NCI-H2171 treated with DMSO at 0.1 percent for 48 hours (cell line): ENCODE results near the gene ARHGAP12.
"Not testable (repeated sequence)": the region's sequence is repeated elsewhere in the genome, so short reads cannot be mapped to it uniquely, and the experiment has no call there.

Experiments
- DNase-seq: peaks from one replicate; lab custom pipeline; 2025; lab: John Stamatoyannopoulos, UW

Gene ARHGAP12

GRCh38 chr10:31928549-31929260, at the start of gene ARHGAP12:
Gene ARHGAP12 (minus strand): TSS chr10:31928831. CDS start chr10:31908855, 19,976 bp downstream.
- DNase-seq, result peak; percentile 46

DNA sequence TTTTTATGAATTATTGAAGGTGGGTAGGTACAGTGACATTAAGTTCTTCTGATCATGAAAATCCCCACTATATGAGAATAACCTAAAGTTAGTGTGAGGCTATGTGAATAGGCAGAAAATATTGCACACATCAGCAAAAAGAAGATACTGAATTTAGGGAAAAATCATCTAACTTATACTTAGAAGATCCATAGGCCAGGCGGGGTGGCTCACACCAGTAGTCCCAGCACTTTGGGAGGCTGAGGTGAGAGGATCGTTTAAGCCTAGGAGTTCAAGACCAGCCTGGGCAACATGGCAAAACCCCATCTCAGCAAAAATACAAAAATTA, 49.5 kb upstream of the ARHGAP12 start:
- no peak for DNase-seq

DNA sequence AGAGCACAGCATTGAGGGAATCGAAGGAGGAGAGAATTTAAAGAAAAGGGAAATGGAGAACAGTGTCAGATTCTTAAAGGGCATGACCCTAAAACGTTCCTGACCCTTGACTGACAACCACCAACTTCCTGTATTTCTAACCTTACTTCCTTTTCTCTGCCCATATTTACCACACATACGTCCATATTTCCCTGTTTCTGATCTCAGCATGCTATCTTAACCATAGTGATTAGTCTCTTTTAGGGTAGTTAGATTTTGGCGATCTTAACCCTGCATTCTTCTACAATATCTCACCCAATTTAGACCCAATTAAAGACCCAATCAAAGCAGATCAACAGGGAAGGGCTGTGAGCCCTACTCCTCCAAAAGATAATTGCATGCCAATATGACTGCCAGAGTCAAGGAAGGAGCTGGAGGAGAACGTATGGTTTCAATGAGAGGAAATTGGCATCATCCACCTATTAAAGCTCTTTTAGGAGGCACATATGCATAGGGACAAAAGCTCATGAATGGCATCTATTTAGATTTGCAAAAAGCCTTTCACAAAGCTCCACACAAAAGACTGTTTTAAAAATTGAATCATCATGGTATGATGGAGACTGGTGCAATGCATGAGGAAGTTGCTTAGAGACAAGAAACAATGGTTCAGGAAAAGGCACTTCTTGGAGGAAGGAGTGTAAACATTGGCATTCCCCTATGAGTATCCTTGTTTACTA, 49.0 kb upstream of the ARHGAP12 start:
- DNase-seq, result no peak

DNA sequence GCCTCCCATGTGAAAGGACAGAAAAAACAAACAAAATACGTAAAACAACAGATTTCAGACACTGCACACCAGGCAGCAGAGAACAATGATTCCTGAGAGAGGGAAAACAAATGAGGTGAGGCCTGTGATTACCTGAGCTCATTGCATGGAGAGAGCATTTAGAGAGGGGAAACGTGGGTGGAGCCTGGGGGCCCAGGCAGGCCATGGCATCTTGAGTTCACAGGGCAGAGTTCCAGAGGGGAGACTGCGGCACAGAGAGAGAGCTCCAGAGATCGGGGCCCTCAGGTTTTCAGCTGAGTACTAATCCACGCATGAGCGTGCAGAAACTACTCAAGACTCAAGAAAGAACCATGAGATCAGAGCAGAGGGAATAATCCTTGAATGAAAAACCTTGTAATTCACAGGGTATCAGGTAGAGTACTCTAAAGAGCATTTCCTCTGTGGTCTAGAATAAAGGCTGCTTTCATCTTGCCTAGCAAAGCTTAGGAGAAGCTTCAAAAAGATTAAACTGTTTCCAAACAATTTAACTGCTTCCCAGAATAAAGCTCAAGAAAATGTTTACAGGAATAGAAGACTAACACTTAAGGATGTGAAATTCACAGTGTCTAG, 46.6 kb upstream of the ARHGAP12 start:
- DNase-seq, result no peak

GRCh38 chr10:31974434-31975124, 45.9 kb upstream of the ARHGAP12 start:
- DNase-seq, result no peak

GRCh38 chr10:31972519-31973041, 43.9 kb upstream of the ARHGAP12 start:
- no peak for DNase-seq

DNA sequence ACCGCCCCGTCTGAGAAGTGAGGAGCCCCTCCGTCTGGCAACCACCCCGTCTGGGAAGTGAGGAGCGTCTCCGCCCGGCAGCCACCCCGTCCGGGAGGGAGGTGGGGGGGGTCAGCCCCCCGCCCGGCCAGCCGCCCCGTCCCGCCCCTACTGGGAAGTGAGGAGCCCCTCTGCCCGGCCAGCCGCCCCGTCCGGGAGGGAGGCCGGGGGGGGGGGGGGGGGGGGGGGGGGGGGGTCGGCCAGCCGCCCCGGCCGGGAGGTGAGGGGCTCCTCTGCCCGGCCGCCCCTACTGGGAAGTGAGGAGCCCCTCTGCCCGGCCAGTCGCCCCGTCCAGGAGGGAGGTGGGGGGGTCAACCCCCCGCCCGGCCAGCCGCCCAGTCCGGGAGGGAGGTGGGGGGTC, 41.2 kb upstream of the ARHGAP12 start:
- DNase-seq, result not testable (repeated sequence)

GRCh38 chr10:31963589-31963980, 35.0 kb upstream of the ARHGAP12 start:
- no peak for DNase-seq

DNA sequence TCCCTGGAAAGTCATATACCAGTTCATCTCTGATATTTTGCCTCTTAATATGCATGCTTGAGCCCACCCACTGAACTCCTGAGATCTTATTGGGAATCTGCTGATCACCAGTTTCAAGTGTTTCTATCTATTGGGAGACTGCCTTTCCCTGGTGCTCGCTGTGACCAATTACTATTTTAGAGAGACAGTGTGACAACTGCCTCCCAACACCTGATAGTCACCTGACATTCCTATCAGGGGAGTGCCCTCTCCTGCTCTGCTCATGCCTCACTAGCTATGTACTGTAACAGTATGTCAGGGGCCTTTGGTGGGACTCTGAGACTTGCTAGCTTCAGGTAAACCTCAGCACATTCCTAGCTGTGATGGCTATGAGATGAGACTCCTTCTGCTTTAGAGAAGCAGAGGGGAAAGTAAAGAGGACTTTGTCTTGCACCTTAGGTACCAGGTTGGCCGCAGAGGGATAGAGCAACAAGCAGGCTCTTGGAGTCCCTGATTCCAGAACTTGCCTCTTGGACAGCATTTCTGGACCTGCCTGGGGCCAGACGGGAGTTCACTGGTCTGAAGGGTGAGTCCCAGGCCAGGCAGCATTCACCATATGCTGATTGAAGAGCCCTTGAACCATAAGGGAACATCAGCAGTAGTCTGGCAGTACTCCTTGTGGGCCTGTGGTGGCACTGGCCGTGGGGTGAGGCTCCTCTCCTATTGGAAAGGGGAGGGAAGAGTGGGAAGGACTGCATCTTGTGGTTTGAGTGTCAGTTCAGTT, 34.4 kb upstream of the ARHGAP12 start:
- DNase-seq, result no peak

GRCh38 chr10:31961277-31962074, 32.8 kb upstream of the ARHGAP12 start:
- DNase-seq, result peak; percentile 78

DNA sequence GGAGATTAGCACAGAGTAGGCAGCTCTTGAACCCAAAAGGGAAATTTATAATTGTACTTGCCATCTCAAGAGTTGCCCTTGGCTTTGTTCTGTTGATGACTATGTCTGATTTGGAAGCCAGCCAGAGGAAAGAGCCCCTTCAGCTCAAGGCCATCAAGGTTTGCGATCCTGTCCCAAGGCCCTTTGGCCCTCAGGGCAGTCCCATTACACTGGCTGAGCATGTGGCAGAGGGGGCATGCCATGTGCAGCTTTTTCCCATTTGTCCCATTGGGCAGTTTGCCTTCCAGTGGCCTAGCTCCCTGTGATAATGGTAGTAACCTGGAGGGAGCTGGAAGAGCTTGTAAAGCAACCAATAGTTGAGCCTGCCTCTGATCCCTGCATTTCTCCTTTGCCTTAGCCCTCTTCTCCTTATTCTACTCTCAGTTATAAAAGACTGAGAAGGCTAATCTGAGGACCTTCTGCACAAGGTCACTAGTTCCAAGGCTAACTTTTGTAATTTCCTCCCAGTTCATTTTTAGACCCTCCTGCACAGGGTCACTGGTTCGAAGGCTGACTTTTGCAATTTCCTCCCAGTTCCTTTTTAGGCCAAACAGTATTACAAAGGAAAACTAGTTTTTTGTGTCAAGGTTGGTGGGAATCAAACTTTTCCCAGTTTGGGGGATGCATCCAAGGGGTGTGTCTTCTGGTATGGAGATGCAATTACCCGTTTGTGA, 31.0 kb upstream of the ARHGAP12 start:
- no peak for DNase-seq

DNA sequence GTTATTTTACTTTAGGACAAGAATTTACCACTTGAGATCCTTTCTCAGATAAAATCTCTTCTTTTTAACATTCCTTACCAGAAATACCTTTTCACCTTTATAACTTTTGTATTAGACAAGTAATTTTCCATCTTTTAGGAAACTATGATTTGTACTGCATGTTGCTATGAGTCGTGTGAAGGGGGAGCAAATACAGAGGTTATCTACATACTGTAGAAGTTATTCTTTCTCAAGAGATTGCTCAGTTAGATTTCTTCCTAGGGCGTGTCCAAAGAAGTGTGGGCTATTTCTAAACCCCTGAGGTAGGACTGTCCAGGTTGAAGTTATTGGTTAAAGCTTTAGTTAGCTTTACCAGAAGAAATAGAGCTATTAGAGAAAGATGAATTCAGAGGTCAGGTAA, 30.2 kb upstream of the ARHGAP12 start:
- DNase-seq, result no peak

DNA sequence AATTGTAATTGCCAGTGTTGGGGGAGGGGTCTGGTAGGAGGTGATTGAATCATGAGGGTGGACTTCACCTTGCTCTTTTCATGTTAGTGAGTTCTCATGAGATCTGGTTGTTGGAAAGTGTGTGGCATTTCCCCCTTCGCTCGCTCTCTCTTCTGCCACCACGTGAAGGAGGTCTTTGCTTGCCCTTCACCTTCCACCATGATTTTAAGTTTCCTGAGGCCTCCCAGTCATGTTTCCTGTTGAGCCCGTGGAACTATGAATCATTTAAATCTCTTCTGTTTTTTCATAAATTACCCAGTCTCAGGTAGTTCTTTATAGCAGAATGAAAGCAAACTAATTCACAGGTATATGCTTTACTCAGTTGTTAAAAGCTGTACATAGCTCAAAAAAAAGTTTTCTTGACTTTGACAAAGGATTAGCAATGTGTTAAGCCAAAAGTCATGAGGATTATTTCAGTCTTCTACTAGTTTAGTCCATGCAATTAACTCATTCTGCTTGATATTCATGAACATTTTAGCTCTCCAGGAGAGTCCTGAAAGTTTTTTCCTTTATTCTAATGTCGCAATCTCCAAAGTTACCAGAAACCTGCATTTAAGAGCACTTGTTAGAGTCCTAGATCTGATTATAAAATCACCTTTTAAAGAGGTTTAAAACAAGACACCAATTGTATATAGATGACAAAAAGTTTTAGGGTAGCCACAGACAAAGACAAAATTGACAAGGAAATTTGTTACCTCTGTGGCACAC, 27.7 kb upstream of the ARHGAP12 start:
- no peak for DNase-seq

- no peak for DNase-seq
Measured at GRCh38 chr10:31954410-31955191, 26.0 kb upstream of the ARHGAP12 start.

DNA sequence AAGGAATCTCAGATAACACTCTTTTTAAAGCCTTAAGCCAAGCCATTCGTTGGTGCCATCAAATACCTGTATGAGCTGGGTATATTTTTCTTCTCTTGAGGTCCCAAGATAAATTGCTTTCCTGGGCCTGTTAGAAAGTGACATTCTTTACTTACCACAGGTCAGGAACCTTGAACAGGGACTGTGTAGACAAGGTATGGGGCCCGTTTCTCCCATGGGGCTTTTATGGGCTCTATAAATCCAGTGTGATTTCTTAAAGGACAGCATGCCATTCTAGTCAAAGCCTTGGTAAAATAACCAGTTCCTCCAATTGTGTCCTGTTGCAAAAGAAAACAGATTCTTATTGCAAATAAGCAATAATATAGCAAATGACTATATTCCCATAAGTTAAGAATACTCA, 24.8 kb upstream of the ARHGAP12 start:
- DNase-seq, result no peak

GRCh38 chr10:31953080-31953479, 24.4 kb upstream of the ARHGAP12 start:
- no peak for DNase-seq

- peak; percentile 5 for DNase-seq
Measured at GRCh38 chr10:31952066-31952465, 23.4 kb upstream of the ARHGAP12 start.

- no peak for DNase-seq
Measured at GRCh38 chr10:31949266-31949665, 20.6 kb upstream of the ARHGAP12 start.

- no peak for DNase-seq
Measured at GRCh38 chr10:31948021-31948420, 19.4 kb upstream of the ARHGAP12 start.
